Posterior cingulate gyrus (tissue), 11 donors: ENCODE data around the gene RNF5.

Experiments used
- DNase-seq, 10 donors: peaks; one replicate each; pipeline versions ENCODE4 v3.0.0 to v3.0.0-alpha.2; 2020 to 2021; ENCODE audit warnings: mixed read lengths in 3 of 10
- intact Hi-C: fragments of 100-400 bp; cut with DNase I; formaldehyde crosslinking; loops from one replicate; pipeline ENCODE4 v1.15.1; 2023

Gene RNF5

DNA sequence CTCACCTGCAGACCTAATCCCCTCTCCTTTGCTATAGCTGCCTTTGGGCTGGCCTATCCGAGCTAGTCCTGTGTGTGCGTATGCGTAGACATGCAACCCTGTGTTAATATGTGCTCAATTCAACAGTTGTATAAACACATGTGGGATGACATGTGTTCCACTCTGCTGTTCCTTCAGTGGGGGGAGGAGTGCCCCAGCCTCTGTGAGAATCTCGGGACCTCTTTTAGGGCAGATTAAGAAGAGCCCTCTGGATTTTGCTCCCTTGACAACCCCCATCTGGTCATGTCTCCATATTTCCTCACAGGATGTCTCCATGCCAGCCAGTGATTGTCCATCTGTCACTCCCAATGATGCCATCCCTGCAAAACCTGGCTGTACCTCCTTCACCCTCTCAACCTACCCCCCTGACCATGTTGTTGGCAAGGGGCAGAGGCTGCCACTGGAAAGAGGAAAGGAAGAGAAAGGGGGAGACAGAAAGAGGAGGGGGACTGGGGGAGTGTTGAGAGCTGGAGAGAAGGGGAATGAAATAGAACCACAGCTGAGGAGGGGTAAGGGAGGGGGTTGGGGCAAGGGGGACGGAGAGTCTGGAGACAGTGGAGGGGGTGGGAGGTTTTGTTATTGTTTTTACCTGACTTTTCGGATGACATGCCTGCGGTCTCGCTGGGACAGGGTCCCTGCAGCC, 26.9 kb upstream of the RNF5 start:
- intact Hi-C loops, result loop anchor here (5.0 kb wide), 1 partner anchor 34 kb away; no protein-coding TSS in a partner anchor
- DNase-seq, result peak in 1 of 10 donors; percentile 49

DNA sequence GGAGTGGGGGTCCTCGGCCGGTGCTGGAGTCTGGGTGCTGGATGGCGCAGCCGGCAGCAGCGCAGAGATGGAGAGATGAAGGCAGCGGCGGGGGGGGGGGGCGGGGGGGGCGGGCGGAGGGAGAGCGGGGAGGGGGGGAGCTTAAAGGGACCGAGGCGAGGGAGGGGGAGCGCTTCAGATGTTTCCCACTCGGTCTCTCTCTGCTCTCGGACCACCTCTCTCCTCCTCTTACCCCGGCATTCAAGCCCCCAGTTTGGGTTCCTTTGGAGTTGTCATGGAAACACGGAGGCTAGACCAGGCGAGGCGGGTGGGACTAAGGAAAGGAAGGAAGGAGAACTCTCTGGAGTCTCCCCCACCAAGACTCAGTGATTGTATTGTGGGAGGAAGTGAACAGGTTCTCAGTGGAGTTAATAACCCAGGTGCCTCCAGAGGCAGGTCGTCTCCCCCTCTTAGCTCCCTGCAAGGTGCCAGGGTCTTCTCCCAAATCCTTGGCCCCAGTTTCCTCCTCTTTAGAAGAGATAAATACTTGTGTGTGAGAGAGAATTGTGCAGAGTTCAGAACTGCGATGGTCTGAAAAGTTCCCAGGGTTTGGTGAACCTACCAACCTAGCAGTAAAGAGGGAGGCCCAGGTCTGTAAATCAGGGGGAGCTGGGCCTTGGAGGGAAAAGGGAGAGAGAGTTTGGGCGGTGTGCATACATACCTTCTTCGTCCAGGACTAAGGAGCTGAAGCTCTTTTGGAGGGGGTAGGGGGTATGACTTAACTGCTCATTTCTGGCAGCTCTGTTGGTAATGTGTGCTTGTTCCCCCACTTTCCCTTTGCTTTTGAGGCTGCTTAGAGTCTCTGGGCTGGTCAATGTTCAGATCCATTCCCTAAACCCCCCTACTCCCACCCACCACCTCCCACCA, 26.1 kb upstream of the RNF5 start, which contains the start of gene PRRT1:
PRRT1 (minus strand) TSS at position 77 of the 906 bp plus-strand sequence. CDS start 112 bp downstream, outside the sequence.
- peak in 4 of 10 donors; percentile 29 to 86 (median 64) for DNase-seq
- intact Hi-C loops, result loop anchor here (2.0 to 5.0 kb wide), 2 partner anchors 35 to 43 kb away; no protein-coding TSS in a partner anchor

DNA sequence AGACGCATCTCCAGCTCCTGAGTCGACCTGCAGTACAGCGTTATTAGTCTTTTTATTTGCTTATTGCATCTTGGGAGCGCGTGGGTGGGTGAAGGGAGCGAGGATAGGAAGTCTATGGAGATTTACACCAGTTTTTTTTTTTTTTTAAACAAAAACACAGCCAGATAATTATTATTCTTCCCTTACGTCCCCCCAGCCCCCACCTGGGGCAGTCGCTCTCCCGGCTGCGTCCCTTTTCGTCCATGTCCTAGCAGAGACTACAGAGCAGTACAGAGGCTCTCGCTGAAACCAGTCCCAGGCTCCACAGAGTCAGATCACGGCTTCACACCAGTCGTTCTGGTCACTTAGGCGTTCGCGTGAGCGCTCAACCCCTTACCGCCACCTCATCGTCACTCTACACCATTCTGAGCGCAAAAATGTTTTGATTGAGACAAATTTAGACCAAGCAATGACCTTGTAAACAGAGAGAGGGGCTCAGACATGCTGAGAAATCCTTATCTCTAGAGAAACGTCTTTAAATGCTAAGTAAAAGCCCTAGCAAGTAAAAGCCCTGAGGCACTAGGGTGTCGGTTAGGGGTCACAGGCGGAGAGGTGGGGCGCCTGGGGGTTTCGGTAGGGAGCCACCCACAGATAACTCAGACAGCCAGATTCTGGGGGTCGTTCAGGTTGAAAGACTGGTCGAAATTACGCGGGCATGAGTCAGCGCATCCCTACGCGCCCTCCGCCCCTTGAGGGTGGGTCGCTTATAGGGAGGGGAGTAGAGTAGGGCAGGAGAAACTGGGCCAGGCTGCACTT, 25.2 kb upstream of the RNF5 start:
- peak in 3 of 10 donors; percentile 32 to 86 (median 83) for DNase-seq
- intact Hi-C loops, result loop anchor here (2.0 to 5.0 kb wide), 2 partner anchors 36 to 42 kb away; no protein-coding TSS in a partner anchor

DNA sequence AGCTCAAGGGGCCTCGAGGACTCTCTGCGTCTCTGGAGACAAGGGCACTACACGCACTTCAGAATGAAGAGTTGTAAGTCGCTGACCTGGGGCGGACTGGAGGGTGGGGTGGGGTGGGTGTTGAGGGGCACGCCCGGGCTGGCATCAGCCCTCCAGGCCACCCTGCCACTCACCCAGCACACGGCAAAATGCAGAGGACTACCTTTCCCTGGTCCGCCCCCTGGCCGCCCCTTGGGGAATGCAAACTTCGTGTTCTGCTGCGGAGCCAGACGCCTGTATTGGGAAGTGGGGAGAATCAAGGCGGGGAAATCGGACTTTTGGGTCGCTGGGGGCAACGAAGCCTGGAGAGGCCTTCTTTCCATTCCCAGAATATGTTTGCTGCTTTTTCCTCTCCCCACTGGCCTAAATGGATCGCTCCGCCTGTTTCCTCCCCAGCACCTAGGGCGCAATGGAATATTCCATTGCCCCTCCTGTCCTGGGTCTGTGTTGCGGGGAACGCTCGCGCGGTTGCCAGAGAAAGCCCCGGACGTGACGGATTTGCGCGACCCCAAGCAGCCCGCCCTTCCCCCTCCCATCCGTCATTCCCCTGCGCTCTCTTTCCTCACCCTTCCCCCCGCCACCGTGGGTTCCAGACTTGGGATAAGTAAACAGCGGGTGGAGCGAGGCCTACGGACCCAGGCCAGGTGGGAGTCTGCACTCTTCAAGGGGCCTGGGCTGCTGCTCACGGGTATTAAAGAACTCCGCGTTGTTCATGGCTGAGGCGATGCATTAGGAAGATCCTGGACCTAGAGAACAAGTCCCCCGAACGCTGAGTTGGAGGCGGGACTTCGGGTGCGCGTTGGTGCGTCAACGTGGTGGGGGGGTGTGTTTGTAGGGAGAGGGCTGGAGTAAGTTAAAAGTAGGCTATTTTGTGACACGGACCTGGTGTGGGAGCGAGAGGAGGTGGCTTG, 24.4 kb upstream of the RNF5 start, which contains the start of gene PPT2:
PPT2 (plus strand) TSS at position 578 of the 950 bp plus-strand sequence. CDS start 454 bp downstream, outside the sequence.
- intact Hi-C loops, result loop anchor here (1.0 to 5.0 kb wide), 3 partner anchors 24 to 41 kb away; partner anchors contain the start of gene FKBPL
- DNase-seq, result peak; percentile 81 to 98 (median 90)

DNA sequence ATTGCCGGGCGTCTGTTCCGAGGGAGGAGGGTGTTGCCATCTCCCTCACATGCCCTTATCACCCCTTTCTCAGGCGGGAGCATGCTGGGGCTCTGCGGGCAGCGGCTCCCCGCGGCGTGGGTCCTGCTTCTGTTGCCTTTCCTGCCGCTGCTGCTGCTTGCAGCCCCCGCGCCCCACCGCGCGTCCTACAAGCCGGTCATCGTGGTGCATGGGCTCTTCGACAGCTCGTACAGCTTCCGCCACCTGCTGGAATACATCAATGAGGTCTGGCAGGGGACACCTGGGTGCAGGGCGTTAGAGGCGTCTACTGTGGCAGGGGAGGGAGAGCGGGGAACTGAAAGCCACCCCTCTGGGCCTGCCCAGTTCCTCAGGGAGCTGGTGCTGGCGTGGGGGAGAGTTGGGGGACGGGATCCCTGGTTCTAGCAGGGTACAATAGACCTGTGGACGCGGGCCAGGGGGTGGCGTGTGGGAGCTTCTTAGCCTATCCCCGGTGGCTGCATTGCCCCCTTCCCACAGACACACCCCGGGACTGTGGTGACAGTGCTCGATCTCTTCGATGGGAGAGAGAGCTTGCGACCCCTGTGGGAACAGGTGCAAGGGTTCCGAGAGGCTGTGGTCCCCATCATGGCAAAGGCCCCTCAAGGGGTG, 23.6 kb upstream of the RNF5 start:
- intact Hi-C loops, result loop anchor here (1.0 to 5.0 kb wide), 2 partner anchors 24 to 37 kb away; partner anchors contain the start of gene FKBPL

DNA sequence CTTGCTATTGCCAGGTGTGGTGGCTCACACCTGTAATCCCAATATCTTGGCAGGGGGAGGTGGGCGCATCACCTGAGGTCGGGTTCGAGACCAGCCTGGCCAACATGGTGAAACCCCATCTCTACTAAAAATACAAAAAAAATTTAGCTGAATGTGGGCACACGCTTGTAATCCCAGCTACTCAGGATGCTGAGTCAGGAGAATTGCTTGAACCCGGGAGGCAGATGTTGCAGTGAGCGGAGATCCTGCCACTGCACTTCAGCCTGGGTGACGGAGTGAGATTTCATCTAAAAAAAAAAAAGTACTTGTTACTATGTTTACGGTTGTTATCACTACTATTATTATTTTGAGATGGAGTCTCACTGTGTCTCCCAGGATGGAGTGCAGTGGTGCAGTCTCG, 21.3 kb upstream of the RNF5 start:
- intact Hi-C loops, result no loop called here
- no peak for DNase-seq

More for the DNA sequence above, 23.6 kb upstream of the RNF5 start:
- peak in 7 of 10 donors; percentile 40 to 93 (median 65) for DNase-seq

DNA sequence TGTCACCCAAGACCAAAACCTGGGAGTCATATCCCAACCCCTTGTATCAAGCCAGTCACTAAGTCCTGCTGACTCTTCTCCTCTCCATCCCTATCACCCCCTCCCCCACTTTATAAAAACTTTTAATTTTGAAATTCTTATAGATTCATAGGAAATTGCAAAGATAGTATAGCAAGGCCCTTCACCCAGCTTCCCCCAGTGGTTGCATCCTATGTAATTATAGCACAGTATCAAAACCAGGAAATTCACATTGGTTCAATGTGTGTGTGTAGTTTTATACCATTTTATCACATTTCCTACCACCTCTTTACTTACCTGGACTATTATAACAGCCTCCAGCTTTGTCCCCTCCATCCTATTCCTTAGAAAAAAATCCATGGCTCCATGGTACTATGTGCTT, 20.2 kb upstream of the RNF5 start:
- no peak for DNase-seq
- intact Hi-C loops, result no loop called here

DNA sequence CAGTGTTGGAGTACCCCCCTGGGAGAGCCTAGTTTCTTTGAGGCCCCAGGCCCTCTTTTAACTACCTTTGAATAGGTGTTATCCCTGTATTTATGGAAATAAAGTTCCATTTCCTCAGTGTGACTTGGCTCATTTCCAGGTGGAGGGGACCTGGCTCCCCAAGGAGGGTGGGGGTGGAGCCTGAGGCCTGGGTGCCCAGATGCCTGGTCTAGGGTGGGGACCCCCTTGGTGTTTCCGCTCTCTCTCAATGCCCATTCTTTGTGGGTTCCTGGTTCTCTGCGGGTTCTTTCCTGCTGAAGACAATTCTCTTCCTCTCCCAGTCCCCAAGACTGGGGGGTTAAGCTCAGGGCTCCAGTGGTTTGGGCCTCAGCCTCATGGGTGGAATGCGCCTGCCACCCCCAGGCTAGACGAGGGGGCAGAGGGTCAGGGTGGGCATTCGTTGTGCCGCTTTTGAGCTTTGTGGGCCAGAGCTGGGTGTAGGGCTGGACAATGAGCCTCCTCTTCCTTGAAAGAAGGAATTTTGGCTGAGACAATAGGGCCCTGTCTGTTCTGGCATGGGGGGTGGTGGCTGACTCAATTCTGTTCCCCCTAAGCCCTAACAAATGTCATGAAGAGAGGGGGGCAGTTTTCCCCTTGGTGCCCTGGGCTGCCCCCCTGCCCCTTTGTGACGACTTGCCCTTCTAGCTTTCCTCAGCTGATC, 14.5 kb upstream of the RNF5 start:
- DNase-seq, result peak in 2 of 10 donors; percentile 48 to 87
- intact Hi-C loops, result no loop called here

DNA sequence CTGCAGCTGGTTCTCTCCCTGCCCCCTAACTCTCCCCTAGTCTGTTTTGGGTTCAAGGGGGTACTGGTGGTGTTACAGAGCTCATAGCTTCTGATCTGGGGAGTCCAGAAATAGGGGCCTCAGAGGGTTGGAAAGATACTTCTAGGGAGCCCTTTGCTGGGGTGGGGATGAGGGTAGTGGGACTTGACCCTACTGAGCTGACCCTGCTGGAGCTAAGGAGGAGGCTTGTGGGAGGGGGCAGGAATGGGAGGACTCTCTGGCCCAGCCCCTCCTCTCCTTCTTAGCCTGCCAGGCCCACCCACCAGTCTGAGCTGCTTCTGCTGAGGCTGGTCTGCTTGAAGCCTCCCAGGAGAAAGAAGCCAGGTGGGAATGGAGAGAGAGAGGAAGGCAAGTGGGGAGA, 13.9 kb upstream of the RNF5 start, which contains the start of gene EGFL8:
EGFL8 (plus strand) TSS at position 301 of the 400 bp plus-strand sequence. CDS start 1,571 bp downstream, outside the sequence.
- intact Hi-C loops, result no loop called here
- DNase-seq, result peak in 2 of 10 donors; percentile 30 to 40

DNA sequence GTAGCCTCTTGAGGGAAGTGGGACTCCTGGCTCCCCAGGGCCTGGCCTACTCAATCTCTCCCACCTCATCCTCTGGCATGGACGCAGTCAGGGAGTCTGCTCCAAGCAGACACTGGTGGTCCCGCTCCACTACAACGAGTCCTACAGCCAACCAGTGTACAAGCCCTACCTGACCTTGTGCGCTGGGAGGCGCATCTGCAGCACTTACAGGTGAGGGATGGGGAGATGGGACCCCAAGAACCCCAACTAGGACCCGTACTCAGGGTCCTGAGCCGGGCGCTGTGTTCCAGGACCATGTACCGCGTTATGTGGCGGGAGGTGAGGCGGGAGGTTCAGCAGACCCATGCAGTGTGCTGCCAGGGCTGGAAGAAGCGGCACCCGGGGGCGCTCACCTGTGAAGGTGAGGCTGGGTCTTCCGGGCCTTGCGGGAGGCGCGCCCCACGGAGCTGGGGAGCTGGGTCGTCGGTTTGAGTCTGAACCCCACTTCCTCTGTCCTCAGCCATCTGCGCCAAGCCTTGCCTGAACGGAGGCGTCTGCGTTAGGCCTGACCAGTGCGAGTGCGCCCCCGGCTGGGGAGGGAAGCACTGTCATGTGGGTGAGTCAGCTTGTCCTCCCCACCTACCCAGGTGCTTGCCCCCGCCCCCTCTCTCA, 11.7 kb upstream of the RNF5 start:
- peak in 3 of 10 donors; percentile 68 to 84 (median 80) for DNase-seq

DNA sequence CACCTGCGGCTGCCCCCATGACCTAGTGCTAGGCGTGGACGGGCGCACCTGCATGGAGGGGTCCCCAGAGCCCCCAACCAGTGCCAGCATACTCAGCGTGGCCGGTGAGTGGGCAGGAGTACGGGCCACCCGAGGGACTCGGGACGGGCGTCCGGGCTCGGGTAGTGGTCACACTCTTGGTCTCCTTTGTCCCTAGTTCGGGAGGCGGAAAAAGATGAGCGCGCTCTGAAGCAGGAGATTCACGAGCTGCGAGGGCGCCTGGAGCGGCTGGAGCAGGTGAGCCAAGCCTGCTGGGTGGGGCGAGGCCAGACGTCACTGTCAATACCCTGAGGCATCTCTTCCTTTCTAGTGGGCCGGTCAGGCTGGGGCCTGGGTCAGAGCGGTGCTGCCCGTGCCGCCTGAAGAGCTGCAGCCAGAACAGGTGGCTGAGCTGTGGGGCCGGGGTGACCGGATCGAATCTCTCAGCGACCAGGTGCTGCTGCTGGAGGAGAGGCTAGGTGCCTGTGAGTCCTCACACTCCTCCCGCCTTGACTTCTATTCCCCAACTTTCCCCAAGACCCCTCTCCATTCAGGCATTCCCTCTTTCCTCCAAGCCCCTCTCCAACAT, 10.9 kb upstream of the RNF5 start:
- intact Hi-C loops, result no loop called here
- peak in 2 of 10 donors; percentile 53 to 85 for DNase-seq

More for the DNA sequence above, 11.7 kb upstream of the RNF5 start:
- intact Hi-C loops, result no loop called here

DNA sequence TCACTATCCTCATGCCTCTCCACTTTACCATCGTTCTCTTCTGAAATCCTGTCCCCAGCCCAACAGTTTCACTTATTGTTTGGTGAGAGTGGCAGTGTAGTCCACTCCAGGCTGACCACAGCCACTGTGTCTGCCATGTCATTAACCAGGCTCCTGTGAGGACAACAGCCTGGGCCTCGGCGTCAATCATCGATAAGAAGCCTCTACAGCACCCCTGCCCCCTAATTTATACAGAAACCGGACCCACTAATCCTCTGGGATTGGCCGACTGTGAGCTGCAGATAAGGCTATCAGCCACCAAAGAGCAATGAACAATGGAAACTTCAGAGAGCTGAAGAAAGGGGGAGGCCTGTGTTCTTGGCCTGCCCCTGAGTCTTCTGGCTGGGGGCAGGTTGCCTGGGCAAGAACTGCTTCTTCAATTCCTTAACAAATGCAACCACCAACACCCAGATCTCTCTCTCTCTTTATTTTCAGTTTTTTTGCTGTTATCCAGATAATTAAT, 10.4 kb upstream of the RNF5 start:
- DNase-seq, result no peak
- intact Hi-C loops, result no loop called here

DNA sequence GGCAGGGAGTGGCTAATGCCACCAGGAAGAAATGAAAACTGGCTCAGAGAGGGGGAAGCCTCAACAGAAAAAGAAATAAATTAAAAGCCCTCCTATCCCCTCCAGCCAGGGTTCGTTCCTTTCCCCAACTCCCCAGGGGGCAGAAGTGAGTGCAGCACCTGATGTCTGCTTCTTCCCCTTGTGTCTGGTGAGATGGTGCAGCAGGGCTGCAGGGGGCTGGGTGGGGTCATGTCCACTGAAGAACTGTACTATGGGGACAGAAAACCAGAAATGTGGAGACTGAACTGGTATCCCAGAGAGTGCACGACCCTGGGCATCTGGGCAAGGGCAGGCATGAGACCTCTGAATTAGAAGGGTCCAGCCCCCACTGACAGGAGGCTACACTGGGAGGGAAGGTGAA, 9.9 kb upstream of the RNF5 start:
- peak in 3 of 10 donors; percentile 31 to 57 (median 34) for DNase-seq
- intact Hi-C loops, result no loop called here

DNA sequence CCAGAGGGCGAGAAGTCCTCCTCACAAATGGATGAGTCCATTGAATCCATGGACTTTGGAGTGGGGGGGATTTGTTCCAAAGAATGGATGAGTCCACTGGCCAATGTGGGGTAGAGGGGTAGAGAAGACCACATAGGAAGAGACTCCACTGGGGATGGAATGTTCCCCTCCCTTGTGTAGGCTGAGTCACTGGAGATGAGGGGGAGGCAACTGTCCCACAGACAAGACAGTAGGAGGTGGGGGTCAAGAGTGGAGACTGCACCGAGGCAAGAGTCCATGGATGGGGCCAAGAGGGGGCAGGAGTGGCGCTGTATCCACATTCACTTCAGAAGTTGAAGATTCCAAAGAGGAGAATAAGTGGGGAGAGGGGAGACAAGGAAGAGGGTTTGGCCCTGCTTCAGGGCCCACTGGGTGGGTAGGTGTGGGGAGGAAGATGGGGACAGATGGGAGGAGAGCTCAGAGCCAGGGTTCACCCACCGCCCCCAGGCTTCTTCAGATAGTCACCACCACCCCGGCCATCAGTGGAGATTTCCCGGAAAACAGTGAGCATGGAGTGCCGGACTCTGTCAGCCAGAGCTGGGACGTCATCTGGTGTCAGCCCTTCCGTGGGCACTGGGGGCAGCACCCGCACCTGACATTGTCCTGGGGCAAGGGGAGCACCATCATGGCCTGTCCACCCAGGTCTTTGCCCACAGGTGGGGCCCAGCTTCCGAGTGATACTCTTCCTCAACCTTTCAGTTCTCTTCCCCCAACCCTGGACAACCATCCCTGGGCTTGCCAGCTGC, 9.2 kb upstream of the RNF5 start:
- intact Hi-C loops, result no loop called here
- DNase-seq, result peak in 3 of 10 donors; percentile 25 to 66 (median 57)

DNA sequence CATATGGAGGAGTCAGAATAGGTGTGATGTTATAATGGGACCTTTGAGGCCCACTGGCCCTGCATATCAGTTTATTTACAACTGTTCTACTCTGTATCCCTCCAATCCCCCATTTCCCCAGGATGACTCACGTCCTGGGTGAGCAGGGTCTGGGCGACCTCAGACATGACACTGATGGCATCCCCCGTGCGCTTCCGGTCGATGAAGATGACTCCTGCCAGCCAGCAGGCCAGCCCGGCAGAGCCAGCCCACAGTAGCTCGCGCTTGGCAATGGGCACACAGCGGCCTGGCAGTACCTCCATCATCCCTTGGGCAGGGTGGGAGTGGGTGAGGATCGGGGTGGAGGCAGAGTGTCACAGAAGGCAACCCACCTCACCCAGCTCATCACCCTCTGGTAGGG, 7.9 kb upstream of the RNF5 start:
- intact Hi-C loops, result no loop called here
- DNase-seq, result peak in 2 of 10 donors; percentile 48 to 82
